Trophoblast cell (in vitro differentiated cells and primary cell): ENCODE data around the gene STK26.
A peak's percentile ranks its signal among the peaks of the same experiment; 100 is the strongest.
"Not testable (repeated sequence)": the region's sequence is repeated elsewhere in the genome, so short reads cannot be mapped to it uniquely, and the experiment has no call there.

Source experiments
- DNase-seq, 2 donors: peaks; one replicate each; pipeline ENCODE4 v3.0.0-alpha.2; 2016
- H2AFZ ChIP-seq: 2 replicates; pipeline ENCODE4 v1.6.1; 2013; ENCODE audit warnings: low read length, moderate library complexity, mild to moderate bottlenecking; ENCODE audit not compliant: insufficient read depth, poor library complexity
- H2AK5ac ChIP-seq: 2 replicates; pipeline ENCODE4 v1.6.1; 2013; ENCODE audit warnings: mild to moderate bottlenecking, low read length
- H2BK120ac ChIP-seq: 2 replicates; pipeline ENCODE4 v1.6.1; 2013; ENCODE audit warnings: low read length, mild to moderate bottlenecking, moderate library complexity; ENCODE audit not compliant: insufficient read depth, poor library complexity
- H2BK12ac ChIP-seq: 2 replicates; pipeline ENCODE4 v1.6.1; 2013; ENCODE audit warnings: mild to moderate bottlenecking, low read length, moderate library complexity
- H2BK5ac ChIP-seq: 2 replicates; pipeline ENCODE4 v1.6.1; 2013; ENCODE audit warnings: low read length, low read depth, moderate library complexity, mild to moderate bottlenecking; ENCODE audit not compliant: poor library complexity
- H3K14ac ChIP-seq: 2 replicates; pipeline ENCODE4 v1.6.1; 2013; ENCODE audit warnings: mild to moderate bottlenecking, low read length
- H3K18ac ChIP-seq: 2 replicates; pipeline ENCODE4 v1.6.1; 2013; ENCODE audit warnings: mild to moderate bottlenecking, low read length
- H3K23ac ChIP-seq: 2 replicates; pipeline ENCODE4 v1.6.1; 2013; ENCODE audit warnings: low read length
- H3K27ac ChIP-seq: 2 replicates; pipeline ENCODE4 v1.5.1; 2013; ENCODE audit warnings: low read depth, mild to moderate bottlenecking, inconsistent platforms, low read length, moderate library complexity
- H3K27me3 ChIP-seq: 2 replicates; pipeline ENCODE4 v1.6.1; 2013; ENCODE audit warnings: inconsistent platforms, mild to moderate bottlenecking, low read length, moderate library complexity; ENCODE audit not compliant: insufficient read depth
- H3K36me3 ChIP-seq, 2 experiments: 1 replicate in 1 of 2; 2 replicates in 1 of 2; pipeline ENCODE4 v1.6.1; 2013; ENCODE audit warnings: low read length in 2 of 2, mild to moderate bottlenecking in 2 of 2, moderate library complexity in 1 of 2; ENCODE audit not compliant: insufficient read depth in 2 of 2, control insufficient read depth in 1 of 2
- H3K4ac ChIP-seq: 2 replicates; pipeline ENCODE4 v1.6.1; 2013; ENCODE audit warnings: low read depth, mild to moderate bottlenecking, low read length, moderate library complexity
- H3K4me1 ChIP-seq, 2 experiments: 1 replicate in 1 of 2; 2 replicates in 1 of 2; pipeline ENCODE4 v1.6.1; 2013; ENCODE audit warnings: low read length in 2 of 2, mild to moderate bottlenecking in 2 of 2, moderate library complexity in 1 of 2; ENCODE audit not compliant: insufficient read depth in 2 of 2, control insufficient read depth in 1 of 2
- H3K4me2 ChIP-seq: 2 replicates; pipeline ENCODE4 v1.6.1; 2013; ENCODE audit warnings: inconsistent platforms, mild to moderate bottlenecking, low read length, moderate library complexity
- H3K4me3 ChIP-seq: 2 replicates; pipeline ENCODE4 v1.5.1; 2013; ENCODE audit warnings: mild to moderate bottlenecking, low read depth, low read length, inconsistent platforms
- H3K79me1 ChIP-seq: one replicate; pipeline ENCODE4 v1.6.1; 2013; ENCODE audit warnings: low read length
- H3K79me2 ChIP-seq: 2 replicates; pipeline ENCODE4 v1.6.1; 2013; ENCODE audit warnings: low read length, mild to moderate bottlenecking; ENCODE audit not compliant: control insufficient read depth, insufficient read depth, poor library complexity
- H3K9ac ChIP-seq: 2 replicates; pipeline ENCODE4 v1.6.1; 2013; ENCODE audit warnings: mild to moderate bottlenecking, low read length
- H3K9me3 ChIP-seq: 2 replicates; pipeline ENCODE4 v1.6.1; 2013; ENCODE audit warnings: low read depth, mild to moderate bottlenecking, control low read depth, inconsistent platforms, low read length; ENCODE audit not compliant: insufficient read depth
- H4K12ac ChIP-seq: 2 replicates; pipeline ENCODE4 v1.6.1; 2013; ENCODE audit warnings: low read depth, mild to moderate bottlenecking, low read length, moderate library complexity
- H4K8ac ChIP-seq: 2 replicates; pipeline ENCODE4 v1.6.1; 2013; ENCODE audit warnings: low read depth, mild to moderate bottlenecking, low read length, moderate library complexity
- H4K91ac ChIP-seq: one replicate; pipeline ENCODE4 v1.6.1; 2013; ENCODE audit warnings: low read depth, mild to moderate bottlenecking, low read length, moderate library complexity
- WGBS: extraction: QIAGEN DNeasy Blood & Tissue Kit; methylation state at CpG from one replicate; pipeline ENCODE4 v1.1.7; 2013; ENCODE audit warnings: missing lambda C conversion rate; ENCODE audit not compliant: insufficient read length, insufficient coverage; ENCODE audit errors: extremely low coverage; 5-methylcytosine and 5-hydroxymethylcytosine counted together

Gene STK26

DNA sequence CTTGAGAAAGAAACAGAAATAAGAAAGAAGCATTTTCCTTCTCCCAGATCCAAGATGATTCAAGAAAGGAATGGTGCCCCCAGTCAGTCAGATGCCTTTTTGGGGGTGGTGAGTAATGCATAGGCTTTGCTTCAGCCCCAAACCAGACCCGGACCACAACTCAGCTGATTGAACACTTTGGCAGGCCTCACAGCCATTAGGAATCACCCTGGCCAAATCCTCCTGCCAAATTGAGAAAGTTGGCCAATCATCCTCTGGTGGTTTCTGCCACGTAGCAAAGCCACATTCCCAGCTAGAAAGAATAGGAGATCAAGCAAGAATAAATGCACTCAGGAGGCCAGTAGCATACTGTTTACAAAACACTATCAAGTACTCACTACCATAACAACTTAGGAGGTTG lies 71.1 kb downstream of the STK26 start:
- no peaks in the 10 kb centered on the region for H3K79me2 ChIP-seq
- H3K9me3 ChIP-seq, result no peaks in the 10 kb centered on the region
- H3K36me3 ChIP-seq, result no peaks in the 10 kb centered on the region
- H4K91ac ChIP-seq, result no peak overlapping the region
- H3K14ac ChIP-seq, result no peak overlapping the region
- H2BK120ac ChIP-seq, result no peak overlapping the region
- H3K27ac ChIP-seq, result peak overlapping the region; percentile 33
- no peak overlapping the region for H2BK5ac ChIP-seq
- no peak overlapping the region for H3K23ac ChIP-seq
- H3K4me3 ChIP-seq, result no peak overlapping the region
- no peak overlapping the region for H2BK12ac ChIP-seq
- no peak overlapping the region for H3K4me2 ChIP-seq
- H2AK5ac ChIP-seq, result no peak overlapping the region
- H3K27me3 ChIP-seq, result no peaks in the 10 kb centered on the region
- no peak overlapping the region for H3K9ac ChIP-seq
- H4K8ac ChIP-seq, result no peak overlapping the region
- peaks cover 2 to 7% of the 10 kb centered on the region in 2 experiments for H3K4me1 ChIP-seq
- no CpG with 5 or more reads among the region's 2 CpGs for WGBS
- H3K79me1 ChIP-seq, result no peaks in the 10 kb centered on the region
- no peak overlapping the region for H4K12ac ChIP-seq
- no peak overlapping the region for H3K18ac ChIP-seq
- no peak overlapping the region for H2AFZ ChIP-seq
- no peak for DNase-seq
- H3K4ac ChIP-seq, result no peak overlapping the region

DNA sequence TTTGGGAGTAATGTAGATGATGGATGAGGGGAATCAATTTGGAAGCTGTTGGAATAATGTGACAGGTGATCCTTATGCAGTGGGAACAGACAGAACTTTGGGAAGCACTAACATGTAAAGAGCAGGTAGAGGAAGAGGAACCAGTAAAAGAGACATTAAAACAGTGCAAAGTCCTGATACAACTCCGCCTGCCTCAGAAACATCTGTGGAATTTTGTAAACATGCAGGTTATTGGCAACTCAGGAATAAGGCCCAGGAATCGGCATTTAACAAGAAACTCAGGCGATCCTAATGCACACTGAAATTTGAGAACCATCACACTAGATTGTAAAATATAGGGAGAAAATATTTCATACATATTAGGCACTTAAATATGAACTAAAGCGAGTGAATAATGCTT lies 75.6 kb downstream of the STK26 start:
- H3K4me1 ChIP-seq, H2AFZ ChIP-seq, H3K27me3 ChIP-seq, H3K23ac ChIP-seq, H3K4me3 ChIP-seq, H4K91ac ChIP-seq, H2AK5ac ChIP-seq, H4K12ac ChIP-seq, H3K79me2 ChIP-seq, H3K27ac ChIP-seq, H2BK5ac ChIP-seq, H3K4me2 ChIP-seq, H4K8ac ChIP-seq, H3K9me3 ChIP-seq, H3K14ac ChIP-seq, H3K4ac ChIP-seq, H2BK12ac ChIP-seq, H3K36me3 ChIP-seq, H3K9ac ChIP-seq, H3K18ac ChIP-seq, H3K79me1 ChIP-seq, H2BK120ac ChIP-seq: not testable (repeated sequence)
- no CpG with 5 or more reads among the region's 4 CpGs for WGBS
- DNase-seq, result peak in 1 of 2 donors; percentile 24

DNA sequence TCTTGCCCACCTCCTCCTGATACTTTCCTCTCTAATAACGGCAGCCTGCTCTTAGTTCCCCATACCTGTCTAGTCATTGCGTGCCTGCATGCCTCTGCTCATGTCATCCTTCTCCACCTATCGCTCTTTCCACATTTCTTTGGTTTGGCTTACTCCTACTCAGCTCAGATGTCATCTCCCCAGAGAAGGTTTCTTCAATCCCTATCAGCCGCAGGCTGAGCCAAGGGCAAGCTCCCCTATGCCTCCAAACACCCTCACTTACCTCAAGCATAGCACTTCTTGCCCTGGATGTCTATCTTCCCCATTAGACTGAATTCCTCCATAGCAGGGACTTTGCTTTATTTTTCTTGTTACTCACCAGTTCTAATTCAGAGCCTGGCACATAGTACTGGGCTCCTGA lies 78.1 kb downstream of the STK26 start:
- H3K23ac ChIP-seq, result no peak overlapping the region
- H3K4ac ChIP-seq, result no peak overlapping the region
- DNase-seq, result peak; percentile 83 to 91
- no peaks in the 10 kb centered on the region for H3K4me1 ChIP-seq
- H3K14ac ChIP-seq, result no peak overlapping the region
- H3K18ac ChIP-seq, result no peak overlapping the region
- no peaks in the 10 kb centered on the region for H3K36me3 ChIP-seq
- H3K9ac ChIP-seq, result no peak overlapping the region
- H4K91ac ChIP-seq, result no peak overlapping the region
- no peak overlapping the region for H2BK5ac ChIP-seq
- H3K79me1 ChIP-seq, result no peaks in the 10 kb centered on the region
- no peaks in the 10 kb centered on the region for H3K27me3 ChIP-seq
- H2AFZ ChIP-seq, result no peak overlapping the region
- H3K9me3 ChIP-seq, result no peaks in the 10 kb centered on the region
- H3K27ac ChIP-seq, result no peak overlapping the region
- H3K79me2 ChIP-seq, result no peaks in the 10 kb centered on the region
- no peak overlapping the region for H3K4me3 ChIP-seq
- no peak overlapping the region for H3K4me2 ChIP-seq
- no peak overlapping the region for H2BK120ac ChIP-seq
- no CpG with 5 or more reads among the region's 4 CpGs for WGBS
- H4K8ac ChIP-seq, result no peak overlapping the region
- H2AK5ac ChIP-seq, result no peak overlapping the region
- H2BK12ac ChIP-seq, result no peak overlapping the region
- no peak overlapping the region for H4K12ac ChIP-seq

DNA sequence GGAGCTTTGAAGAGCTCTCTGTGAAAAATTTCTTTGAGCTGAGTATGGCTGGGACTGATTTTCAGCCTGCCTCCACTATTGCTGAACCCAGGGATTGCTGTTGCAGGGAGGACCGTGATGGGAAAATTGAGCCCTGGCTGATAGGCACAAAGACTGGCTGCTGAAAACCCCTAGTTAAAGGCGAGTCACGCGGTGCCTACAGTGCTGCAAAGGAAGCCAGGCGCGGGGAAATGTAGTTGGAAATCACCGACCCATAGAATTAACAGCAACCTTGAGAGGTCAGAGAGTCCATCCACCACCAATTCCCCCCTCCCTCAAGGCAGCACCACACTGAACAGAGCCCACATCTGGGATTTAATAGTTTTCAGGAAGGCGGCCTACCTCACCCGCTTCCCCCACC lies 78.7 kb downstream of the STK26 start:
- H3K4me2 ChIP-seq, result no peak overlapping the region

More for the DNA sequence above, 78.7 kb downstream of the STK26 start:
- Histone ChIP-seq H3K9me3 (no peaks in the 10 kb centered on the region), H3K4me3 (no peak overlapping the region), H3K18ac (no peak overlapping the region), H3K36me3 (no peaks in the 10 kb centered on the region), H3K27me3 (no peaks in the 10 kb centered on the region), H3K4me1 (no peaks in the 10 kb centered on the region), H3K4ac (no peak overlapping the region), H4K8ac (no peak overlapping the region), H2AFZ (no peak overlapping the region), H3K27ac (no peak overlapping the region), H3K9ac (no peak overlapping the region), H4K12ac (no peak overlapping the region), H3K79me2 (no peaks in the 10 kb centered on the region), H2AK5ac (no peak overlapping the region), H3K79me1 (no peaks in the 10 kb centered on the region), H3K23ac (no peak overlapping the region), H2BK120ac (no peak overlapping the region), H2BK12ac (no peak overlapping the region), H4K91ac (no peak overlapping the region), H3K14ac (no peak overlapping the region), H2BK5ac (no peak overlapping the region)
- DNase-seq, result no peak
- no CpG with 5 or more reads among the region's 9 CpGs for WGBS
